Esophagus muscularis mucosa (tissue), 4 donors: Measurements from ENCODE around the gene LTB4R. TPM values are rescaled to one million over a fixed set of nuclear protein-coding genes. Genes with fewer than 3 reads are reported as not detected.

Source experiments
- DNase-seq: peaks from one replicate; pipeline ENCODE4 v3.0.0-alpha.2; 2017; ENCODE audit errors: extremely low spot score
- H3K27ac ChIP-seq, 4 donors: fragments of 200-600 bp; sonication (generic); replicated peaks in 1 of 4; 1 replicate in 3 of 4; 2 replicates in 1 of 4; pipeline ENCODE4 v1.5.1; 2016 to 2019; ENCODE audit warnings: mild to moderate bottlenecking in 1 of 4
- H3K27me3 ChIP-seq, 4 donors: fragments of 200-600 bp; sonication (generic); one replicate each; pipeline versions ENCODE4 v1.5.1 to v1.6.0; 2016 to 2019
- H3K36me3 ChIP-seq, 4 donors: fragments of 200-600 bp; sonication (generic); one replicate each; pipeline ENCODE4 v1.5.1; 2016 to 2019
- H3K4me1 ChIP-seq, 4 donors: fragments of 200-600 bp; sonication (generic); one replicate each; pipeline ENCODE4 v1.5.1; 2016 to 2019
- H3K4me3 ChIP-seq, 4 donors: fragments of 200-600 bp; sonication (generic); 1 replicate in 2 of 4; 2 replicates in 2 of 4; pipeline ENCODE4 v1.5.1; 2016 to 2019; ENCODE audit warnings: mild to moderate bottlenecking in 4 of 4, moderate library complexity in 1 of 4
- H3K9me3 ChIP-seq, 4 donors: fragments of 200-600 bp; sonication (generic); 1 replicate in 3 of 4; 2 replicates in 1 of 4; pipeline ENCODE4 v1.5.1; 2016 to 2019
- CTCF ChIP-seq, 3 experiments: fragments of 200-600 bp in 2 of 3; fragments of 450-650 bp in 1 of 3; sonication (generic) in 2 of 3; IDR thresholded peaks; one replicate each; pipeline ENCODE4 v1.5.1; 2017 to 2019; ENCODE audit warnings: antibody characterized with exemption in 3 of 3, mild to moderate bottlenecking in 2 of 3, moderate library complexity in 1 of 3
- EP300 ChIP-seq: sonication (generic); formaldehyde crosslinking; IDR thresholded peaks from one replicate; pipeline ENCODE4 v1.6.1; 2017; ENCODE audit warnings: antibody characterized with exemption
- POLR2A ChIP-seq: fragments of 450-650 bp; IDR thresholded peaks from one replicate; pipeline ENCODE4 v1.6.1; 2017; ENCODE audit warnings: antibody characterized with exemption, moderate library complexity, mild to moderate bottlenecking, low read depth
- POLR2AphosphoS5 ChIP-seq, 2 donors: sonication (generic); formaldehyde crosslinking; IDR thresholded peaks; one replicate each; pipeline ENCODE4 v1.6.1; 2017; ENCODE audit warnings: antibody characterized with exemption in 2 of 2
- WGBS: methylation state at CpG from one replicate; pipeline ENCODE4 v1.1.5; 2018; 5-methylcytosine and 5-hydroxymethylcytosine counted together
- intact Hi-C: fragments of 100-400 bp; cut with DNase I; formaldehyde crosslinking; loops from one replicate; pipeline ENCODE4 v1.15.1; 2023
- total RNA-seq, 4 donors: library from RNA; depleted of rRNA; stranded (reverse); fragments of >200 nt; gene quantifications; one replicate each; pipeline versions ENCODE4 v1.1.0 to v1.2.1, GENCODE V29; 2016

Gene LTB4R
- total RNA-seq, 4 donors from 2014 or later, result 0.42 to 6.0 (median 2.9) TPM

- Histone ChIP-seq H3K36me3 (no peaks in the 10 kb centered on the region), H3K27ac (no peak overlapping the region), H3K9me3 (no peaks in the 10 kb centered on the region), H3K27me3 (no peaks in the 10 kb centered on the region), H3K4me1 (peaks cover 15 to 16% (median 16%) of the 10 kb centered on the region in 4 donors), H3K4me3 (no peak overlapping the region)
- intact Hi-C loops, result no loop called here
- DNase-seq, result no peak
- 81% methylated on average over 2 of the region's 2 CpGs for WGBS
- TF ChIP-seq POLR2A (no peak), EP300 (no peak), CTCF (IDR thresholded peaks at IDR 0.05) (no peak), POLR2AphosphoS5 (IDR thresholded peaks at IDR 0.05) (no peak)
These were observed 50.0 kb downstream of the LTB4R start for GRCh38 chr14:24361326-24361725.

- no peak for DNase-seq
- no peaks in the 10 kb centered on the region for H3K27me3 ChIP-seq
- 61% methylated on average over 2 of the region's 2 CpGs for WGBS
- no peaks in the 10 kb centered on the region for H3K36me3 ChIP-seq
- H3K9me3 ChIP-seq, result no peaks in the 10 kb centered on the region
- H3K4me3 ChIP-seq, result no peak overlapping the region
- TF ChIP-seq POLR2A (no peak), CTCF (IDR thresholded peaks at IDR 0.05) (no peak)
- peaks cover 26 to 27% (median 27%) of the 10 kb centered on the region in 4 donors for H3K4me1 ChIP-seq
- H3K27ac ChIP-seq, result no peak overlapping the region
- intact Hi-C loops, result no loop called here
These were observed 51.1 kb downstream of the LTB4R start for GRCh38 chr14:24362241-24362960.

- Histone ChIP-seq H3K36me3 (no peaks in the 10 kb centered on the region), H3K4me1 (peaks cover 32 to 37% (median 34%) of the 10 kb centered on the region in 4 donors), H3K9me3 (no peaks in the 10 kb centered on the region), H3K27ac (no peak overlapping the region), H3K27me3 (no peaks in the 10 kb centered on the region), H3K4me3 (no peak overlapping the region)
- 87% methylated on average over 5 of the region's 5 CpGs for WGBS
- TF ChIP-seq POLR2A (no peak), EP300 (no peak), POLR2AphosphoS5 (IDR thresholded peaks at IDR 0.05) (no peak), CTCF (IDR thresholded peaks at IDR 0.05) (no peak)
- DNase-seq, result no peak
- intact Hi-C loops, result no loop called here
These were observed 52.1 kb downstream of the LTB4R start for GRCh38 chr14:24363401-24363800.

- Histone ChIP-seq H3K36me3 (peaks cover 0 to 5% (median under 1%) of the 10 kb centered on the region in 4 donors), H3K9me3 (no peaks in the 10 kb centered on the region), H3K4me1 (peaks cover 32 to 51% (median 48%) of the 10 kb centered on the region in 4 donors), H3K27me3 (no peaks in the 10 kb centered on the region), H3K4me3 (no peak overlapping the region), H3K27ac (peak overlapping the region; percentile 97 to 98 (median 98))
- intact Hi-C loops, result no loop called here
- WGBS, result 50% methylated on average over 1 of the region's 1 CpG
- no peak for DNase-seq
- TF ChIP-seq CTCF (IDR thresholded peaks at IDR 0.05), result no peak
- no peak for TF ChIP-seq EP300
- TF ChIP-seq POLR2A, result no peak
- TF ChIP-seq POLR2AphosphoS5 (IDR thresholded peaks at IDR 0.05), result no peak
These were observed 53.5 kb downstream of the LTB4R start for GRCh38 chr14:24364841-24365240.
